ENCODE measurements around the gene ABCA7.

ABCA7 gene

GRCh38 chr19:1050989-1051788, 11.3 kb downstream of the ABCA7 start:
- CTCF ChIA-PET = no interaction called here
- no peak for DNase-seq (ENCODE audit: extremely low spot score)

GRCh38 chr19:1051791-1052190, 11.9 kb downstream of the ABCA7 start:
- TF ChIP-seq CTBP1 (IDR thresholded peaks at IDR 0.05; ENCODE audit: borderline replicate concordance) (no peak), HDGF (IDR thresholded peaks at IDR 0.05; ENCODE audit: borderline replicate concordance) (no peak), FOXM1 (IDR thresholded peaks at IDR 0.05; ENCODE audit: borderline replicate concordance) (no peak), FOXK2 (IDR thresholded peaks at IDR 0.05) (no peak), SUZ12 (IDR thresholded peaks at IDR 0.05) (no peak), ARNT (IDR thresholded peaks at IDR 0.05) (no peak), L3MBTL2 (conservative IDR thresholded peaks at IDR 0.05) (no peak), TARDBP (IDR thresholded peaks at IDR 0.05) (no peak), BHLHE40 (IDR thresholded peaks at IDR 0.05; ENCODE audit: borderline replicate concordance) (no peak), PKNOX1 (IDR thresholded peaks at IDR 0.05) (no peak), LEF1 (IDR thresholded peaks at IDR 0.05; ENCODE audit: borderline replicate concordance) (no peak), FOXA1 (IDR thresholded peaks at IDR 0.05) (no peak), NFRKB (IDR thresholded peaks at IDR 0.05) (no peak), ZNF384 (IDR thresholded peaks at IDR 0.05) (no peak), ELF4 (IDR thresholded peaks at IDR 0.05) (no peak), SP1 (IDR thresholded peaks at IDR 0.05) (no peak)
- ChIA-PET CTCF (no interaction called here), POLR2A (no interaction called here)
- no peak for DNase-seq (ENCODE audit: extremely low spot score)

More at GRCh38 chr19:1050989-1051788, 11.3 kb downstream of the ABCA7 start:
- TF ChIP-seq FOXM1 (IDR thresholded peaks at IDR 0.05; ENCODE audit: borderline replicate concordance) (no peak), FOXK2 (IDR thresholded peaks at IDR 0.05) (no peak), ZNF384 (IDR thresholded peaks at IDR 0.05) (no peak), HDGF (IDR thresholded peaks at IDR 0.05; ENCODE audit: borderline replicate concordance) (no peak), L3MBTL2 (conservative IDR thresholded peaks at IDR 0.05) (no peak), SP1 (IDR thresholded peaks at IDR 0.05) (no peak), CTBP1 (IDR thresholded peaks at IDR 0.05; ENCODE audit: borderline replicate concordance) (no peak), SUZ12 (IDR thresholded peaks at IDR 0.05) (no peak), PKNOX1 (IDR thresholded peaks at IDR 0.05) (no peak), TARDBP (IDR thresholded peaks at IDR 0.05) (no peak), NFRKB (IDR thresholded peaks at IDR 0.05) (no peak), ARNT (IDR thresholded peaks at IDR 0.05) (no peak), ELF4 (IDR thresholded peaks at IDR 0.05) (no peak), FOXA1 (IDR thresholded peaks at IDR 0.05) (no peak), BHLHE40 (IDR thresholded peaks at IDR 0.05; ENCODE audit: borderline replicate concordance) (no peak), LEF1 (IDR thresholded peaks at IDR 0.05; ENCODE audit: borderline replicate concordance) (no peak)
- POLR2A ChIA-PET = no interaction called here

GRCh38 chr19:1052349-1052975, 12.6 kb downstream of the ABCA7 start:
- TF ChIP-seq TARDBP (IDR thresholded peaks at IDR 0.05) = no peak
- ChIA-PET CTCF (no interaction called here), POLR2A (no interaction called here)
- DNase-seq (ENCODE audit: extremely low spot score) = no peak

- CTCF ChIA-PET = no interaction called here
- POLR2A ChIA-PET = no interaction called here
- TF ChIP-seq BHLHE40 (IDR thresholded peaks at IDR 0.05; ENCODE audit: borderline replicate concordance) (no peak), SUZ12 (IDR thresholded peaks at IDR 0.05) (no peak), TARDBP (IDR thresholded peaks at IDR 0.05) (no peak), FOXA1 (IDR thresholded peaks at IDR 0.05) (no peak), PKNOX1 (IDR thresholded peaks at IDR 0.05) (no peak), HDGF (IDR thresholded peaks at IDR 0.05; ENCODE audit: borderline replicate concordance) (no peak), LEF1 (IDR thresholded peaks at IDR 0.05; ENCODE audit: borderline replicate concordance) (no peak), FOXM1 (IDR thresholded peaks at IDR 0.05; ENCODE audit: borderline replicate concordance) (no peak), FOXK2 (IDR thresholded peaks at IDR 0.05) (no peak), SP1 (IDR thresholded peaks at IDR 0.05) (no peak), CTBP1 (IDR thresholded peaks at IDR 0.05; ENCODE audit: borderline replicate concordance) (no peak), ELF4 (IDR thresholded peaks at IDR 0.05) (no peak)
- DNase-seq (ENCODE audit: extremely low spot score) = no peak
Measured at GRCh38 chr19:1053176-1054101, 13.5 kb downstream of the ABCA7 start.

- TF ChIP-seq FOXA1 (IDR thresholded peaks at IDR 0.05) (no peak), TARDBP (IDR thresholded peaks at IDR 0.05) (no peak), L3MBTL2 (conservative IDR thresholded peaks at IDR 0.05) (no peak), LEF1 (IDR thresholded peaks at IDR 0.05; ENCODE audit: borderline replicate concordance) (no peak), FOXK2 (IDR thresholded peaks at IDR 0.05) (no peak), BHLHE40 (IDR thresholded peaks at IDR 0.05; ENCODE audit: borderline replicate concordance) (no peak), SUZ12 (IDR thresholded peaks at IDR 0.05) (no peak), NFRKB (IDR thresholded peaks at IDR 0.05) (no peak), FOXM1 (IDR thresholded peaks at IDR 0.05; ENCODE audit: borderline replicate concordance) (no peak), ZNF384 (IDR thresholded peaks at IDR 0.05) (no peak), HDGF (IDR thresholded peaks at IDR 0.05; ENCODE audit: borderline replicate concordance) (no peak), ELF4 (IDR thresholded peaks at IDR 0.05) (no peak), PKNOX1 (IDR thresholded peaks at IDR 0.05) (no peak), ARNT (IDR thresholded peaks at IDR 0.05) (no peak), CTBP1 (IDR thresholded peaks at IDR 0.05; ENCODE audit: borderline replicate concordance) (no peak), SP1 (IDR thresholded peaks at IDR 0.05) (no peak)
- CTCF ChIA-PET = no interaction called here
Measured at GRCh38 chr19:1054102-1055027, 14.5 kb downstream of the ABCA7 start.

More at GRCh38 chr19:1054102-1055027, 14.5 kb downstream of the ABCA7 start:
- DNase-seq (ENCODE audit: extremely low spot score) = no peak
- POLR2A ChIA-PET = no interaction called here

All from HEK293T (cell line).